ENCODE results near the gene BTBD7.

The BTBD7 gene

GRCh38 chr14:93319958-93320357 is 12.9 kb downstream of the BTBD7 start:
- Histone ChIP-seq H3K27ac (no peak overlapping the region), H3K27me3 (ENCODE audit: insufficient read depth, low read depth) (no peaks in the 10 kb centered on the region), H3K4me3 (IDR thresholded peaks at IDR 0.05; ENCODE audit: insufficient read depth, low read depth, low read length) (no peak overlapping the region), H4K20me1 (ENCODE audit: insufficient read depth) (no peaks in the 10 kb centered on the region), H2AFZ (ENCODE audit: low read depth) (no peak overlapping the region), H3K9ac (no peak overlapping the region), H3K4me1 (ENCODE audit: low read depth, poor library complexity, severe bottlenecking) (peaks cover 9% of the 10 kb centered on the region), H3K79me2 (ENCODE audit: insufficient read depth, low read depth) (peaks cover 37% of the 10 kb centered on the region; the same call in 1 of the 2 replicates), H3K36me3 (ENCODE audit: insufficient read depth) (no peaks in the 10 kb centered on the region), H3K4me2 (no peak overlapping the region)
- TF ChIP-seq CTCF (conservative IDR thresholded peaks at IDR 0.05; ENCODE audit: low read depth, low read length) = no peak

GRCh38 chr14:93319494-93319893 is 13.3 kb downstream of the BTBD7 start:
- Histone ChIP-seq H3K4me2 (no peak overlapping the region), H3K4me3 (IDR thresholded peaks at IDR 0.05; ENCODE audit: insufficient read depth, low read depth, low read length) (no peak overlapping the region), H3K4me1 (ENCODE audit: low read depth, poor library complexity, severe bottlenecking) (peaks cover 9% of the 10 kb centered on the region), H3K79me2 (ENCODE audit: insufficient read depth, low read depth) (peaks cover 33% of the 10 kb centered on the region; the same call in 1 of the 2 replicates), H3K9ac (no peak overlapping the region), H4K20me1 (ENCODE audit: insufficient read depth) (no peaks in the 10 kb centered on the region), H3K36me3 (ENCODE audit: insufficient read depth) (no peaks in the 10 kb centered on the region), H3K27ac (no peak overlapping the region), H3K27me3 (ENCODE audit: insufficient read depth, low read depth) (no peaks in the 10 kb centered on the region), H2AFZ (ENCODE audit: low read depth) (no peak overlapping the region)
- no peak for TF ChIP-seq CTCF (conservative IDR thresholded peaks at IDR 0.05; ENCODE audit: low read depth, low read length)

- peaks cover 6% of the 10 kb centered on the region for H3K4me1 ChIP-seq (ENCODE audit: low read depth, poor library complexity, severe bottlenecking)
- no peak for TF ChIP-seq CTCF (conservative IDR thresholded peaks at IDR 0.05; ENCODE audit: low read depth, low read length)
- H3K9ac ChIP-seq = no peak overlapping the region
- H4K20me1 ChIP-seq (ENCODE audit: insufficient read depth) = no peaks in the 10 kb centered on the region
- no peaks in the 10 kb centered on the region for H3K27me3 ChIP-seq (ENCODE audit: insufficient read depth, low read depth)
- H3K4me2 ChIP-seq = no peak overlapping the region
- no peak overlapping the region for H2AFZ ChIP-seq (ENCODE audit: low read depth)
- no peaks in the 10 kb centered on the region for H3K36me3 ChIP-seq (ENCODE audit: insufficient read depth)
- peaks cover 32% of the 10 kb centered on the region; the same call in 1 of the 2 replicates for H3K79me2 ChIP-seq (ENCODE audit: insufficient read depth, low read depth)
- no peak overlapping the region for H3K4me3 ChIP-seq (IDR thresholded peaks at IDR 0.05; ENCODE audit: insufficient read depth, low read depth, low read length)
- H3K27ac ChIP-seq = no peak overlapping the region
These were observed 13.9 kb downstream of the BTBD7 start for GRCh38 chr14:93318927-93319326.

GRCh38 chr14:93317875-93318807 is 14.7 kb downstream of the BTBD7 start:
- no peaks in the 10 kb centered on the region for H4K20me1 ChIP-seq (ENCODE audit: insufficient read depth)
- H3K79me2 ChIP-seq (ENCODE audit: insufficient read depth, low read depth) = peaks cover 29% of the 10 kb centered on the region; the same call in 1 of the 2 replicates
- no peak overlapping the region for H3K27ac ChIP-seq
- no peak overlapping the region for H2AFZ ChIP-seq (ENCODE audit: low read depth)
- no peak overlapping the region for H3K9ac ChIP-seq
- TF ChIP-seq CTCF (conservative IDR thresholded peaks at IDR 0.05; ENCODE audit: low read depth, low read length) = no peak
- no peak overlapping the region for H3K4me2 ChIP-seq
- H3K4me1 ChIP-seq (ENCODE audit: low read depth, poor library complexity, severe bottlenecking) = no peaks in the 10 kb centered on the region
- H3K27me3 ChIP-seq (ENCODE audit: insufficient read depth, low read depth) = no peaks in the 10 kb centered on the region
- H3K4me3 ChIP-seq (IDR thresholded peaks at IDR 0.05; ENCODE audit: insufficient read depth, low read depth, low read length) = no peak overlapping the region
- H3K36me3 ChIP-seq (ENCODE audit: insufficient read depth) = no peaks in the 10 kb centered on the region
